PC-9 (cell line): ENCODE measurements around the gene PHRF1. TPM values are rescaled to one million over a fixed set of nuclear protein-coding genes. Genes with fewer than 3 reads are reported as not detected.

Experiments
- BruUV-seq: library from RNA; stranded (reverse); fragments of 400-500 nt; replicated peaks from 2 replicates; lab custom pipeline; 2021; lab: Mats Ljungman, UMichigan
- CTCF ChIA-PET: fragments of 300-600 bp; sonication (Branson Sonifier 250); formaldehyde crosslinking; loops from one replicate; lab custom pipeline; 2022; ENCODE audit warnings: antibody characterized with exemption; lab: Charles Lee
- POLR2A ChIA-PET: fragments of 300-600 bp; sonication (Branson Sonifier 250); formaldehyde crosslinking; loops from one replicate; lab custom pipeline; 2022; ENCODE audit warnings: antibody characterized with exemption; ENCODE audit not compliant: unreplicated experiment; lab: Charles Lee
- DNase-seq, 2 experiments: peaks; one replicate each; pipeline versions ENCODE4 v3.0.0 to v3.0.0-alpha.2; 2015 to 2022; ENCODE audit warnings: mixed read lengths in 1 of 2
- H2AFZ ChIP-seq: fragments of 200-600 bp; sonication (generic); 2 replicates; pipeline ENCODE4 v1.8.1; 2017; ENCODE audit warnings: antibody characterized with exemption
- H3F3A ChIP-seq: fragments of 200-600 bp; sonication (generic); 2 replicates; pipeline ENCODE4 v1.8.1; 2017; ENCODE audit warnings: antibody characterized with exemption, mild to moderate bottlenecking, low read depth; ENCODE audit not compliant: insufficient read depth
- H3K27ac ChIP-seq: fragments of 200-600 bp; sonication (generic); 2 replicates; pipeline ENCODE4 v1.6.1; 2016; ENCODE audit warnings: mixed run types
- H3K27me3 ChIP-seq: fragments of 200-600 bp; sonication (generic); 2 replicates; pipeline ENCODE4 v1.6.1; 2016; ENCODE audit warnings: low read depth, mixed run types; ENCODE audit not compliant: insufficient read depth
- H3K36me3 ChIP-seq: fragments of 200-600 bp; sonication (generic); 2 replicates; pipeline ENCODE4 v1.6.1; 2016; ENCODE audit warnings: low read depth, mixed run types
- H3K4me1 ChIP-seq: fragments of 200-600 bp; sonication (generic); replicated peaks from 2 replicates; pipeline ENCODE4 v1.6.1; 2016; ENCODE audit warnings: mixed run types; ENCODE audit not compliant: insufficient read depth
- H3K4me2 ChIP-seq: fragments of 200-600 bp; sonication (generic); 2 replicates; pipeline ENCODE4 v1.6.1; 2017; ENCODE audit warnings: mixed run types
- H3K4me3 ChIP-seq: fragments of 200-600 bp; sonication (generic); 2 replicates; pipeline ENCODE4 v1.6.1; 2016; ENCODE audit warnings: mixed run types
- H3K79me2 ChIP-seq: fragments of 200-600 bp; sonication (generic); 2 replicates; pipeline ENCODE4 v1.6.1; 2017; ENCODE audit warnings: low read depth, mixed run types
- H3K9me2 ChIP-seq: fragments of 200-600 bp; sonication (generic); 2 replicates; pipeline ENCODE4 v1.8.1; 2017; ENCODE audit warnings: mild to moderate bottlenecking; ENCODE audit not compliant: insufficient read depth
- H3K9me3 ChIP-seq: fragments of 200-600 bp; sonication (generic); 2 replicates; pipeline ENCODE4 v1.8.1; 2016; ENCODE audit warnings: low read depth; ENCODE audit not compliant: insufficient read depth
- H4K20me1 ChIP-seq: fragments of 200-600 bp; sonication (generic); 2 replicates; pipeline ENCODE4 v1.8.1; 2017; ENCODE audit not compliant: insufficient read depth
- EZH2 ChIP-seq: fragments of 200-600 bp; sonication (generic); IDR thresholded peaks from 2 replicates; pipeline ENCODE4 v1.8.0; 2017; ENCODE audit warnings: antibody characterized with exemption, low read depth
- intact Hi-C: fragments of 100-400 bp; cut with micrococcal nuclease; formaldehyde crosslinking; loops from one replicate; pipeline ENCODE4 v1.10.0; 2022; ENCODE audit not compliant: unreplicated experiment
- total RNA-seq: library from RNA; stranded (reverse); gene quantifications from 2 replicates; pipeline ENCODE4 v1.2.3, GENCODE V29; 2021
- TF ChIP-seq, protein P1 (sequence below): fragments of 200-600 bp; sonication (generic); conservative IDR thresholded peaks from 2 replicates; pipeline ENCODE4 v1.6.1; 2017; ENCODE audit warnings: mixed run types, antibody characterized with exemption, mild to moderate bottlenecking, moderate library complexity

The PHRF1 gene
- total RNA-seq, 1 experiment from 2014 or later: 21.7 TPM

GRCh38 chr11:555227-555779, 21.0 kb upstream of the PHRF1 start:
- Histone ChIP-seq H3K79me2 (no peaks in the 10 kb centered on the region), H3K36me3 (no peaks in the 10 kb centered on the region), H3K4me2 (no peak overlapping the region), H2AFZ (no peak overlapping the region), H3K27ac (no peak overlapping the region), H4K20me1 (no peaks in the 10 kb centered on the region), H3K4me1 (no peaks in the 10 kb centered on the region), H3F3A (peaks cover 11% of the 10 kb centered on the region; the same call in 1 of the 2 replicates), H3K9me2 (no peaks in the 10 kb centered on the region), H3K4me3 (no peak overlapping the region), H3K27me3 (no peaks in the 10 kb centered on the region), H3K9me3 (no peaks in the 10 kb centered on the region)
- intact Hi-C loops: no loop called here
- TF ChIP-seq, protein P1, sequence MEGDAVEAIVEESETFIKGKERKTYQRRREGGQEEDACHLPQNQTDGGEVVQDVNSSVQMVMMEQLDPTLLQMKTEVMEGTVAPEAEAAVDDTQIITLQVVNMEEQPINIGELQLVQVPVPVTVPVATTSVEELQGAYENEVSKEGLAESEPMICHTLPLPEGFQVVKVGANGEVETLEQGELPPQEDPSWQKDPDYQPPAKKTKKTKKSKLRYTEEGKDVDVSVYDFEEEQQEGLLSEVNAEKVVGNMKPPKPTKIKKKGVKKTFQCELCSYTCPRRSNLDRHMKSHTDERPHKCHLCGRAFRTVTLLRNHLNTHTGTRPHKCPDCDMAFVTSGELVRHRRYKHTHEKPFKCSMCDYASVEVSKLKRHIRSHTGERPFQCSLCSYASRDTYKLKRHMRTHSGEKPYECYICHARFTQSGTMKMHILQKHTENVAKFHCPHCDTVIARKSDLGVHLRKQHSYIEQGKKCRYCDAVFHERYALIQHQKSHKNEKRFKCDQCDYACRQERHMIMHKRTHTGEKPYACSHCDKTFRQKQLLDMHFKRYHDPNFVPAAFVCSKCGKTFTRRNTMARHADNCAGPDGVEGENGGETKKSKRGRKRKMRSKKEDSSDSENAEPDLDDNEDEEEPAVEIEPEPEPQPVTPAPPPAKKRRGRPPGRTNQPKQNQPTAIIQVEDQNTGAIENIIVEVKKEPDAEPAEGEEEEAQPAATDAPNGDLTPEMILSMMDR: no peak
- no peak for TF ChIP-seq EZH2
- ChIA-PET CTCF (interaction anchor here (1.2 kb wide), 1 partner anchor 171 kb away, joined by 3 read pairs; no protein-coding TSS in a partner anchor), POLR2A (no interaction called here)
- DNase-seq: no peak
- BruUV-seq: no TSS peak

DNA sequence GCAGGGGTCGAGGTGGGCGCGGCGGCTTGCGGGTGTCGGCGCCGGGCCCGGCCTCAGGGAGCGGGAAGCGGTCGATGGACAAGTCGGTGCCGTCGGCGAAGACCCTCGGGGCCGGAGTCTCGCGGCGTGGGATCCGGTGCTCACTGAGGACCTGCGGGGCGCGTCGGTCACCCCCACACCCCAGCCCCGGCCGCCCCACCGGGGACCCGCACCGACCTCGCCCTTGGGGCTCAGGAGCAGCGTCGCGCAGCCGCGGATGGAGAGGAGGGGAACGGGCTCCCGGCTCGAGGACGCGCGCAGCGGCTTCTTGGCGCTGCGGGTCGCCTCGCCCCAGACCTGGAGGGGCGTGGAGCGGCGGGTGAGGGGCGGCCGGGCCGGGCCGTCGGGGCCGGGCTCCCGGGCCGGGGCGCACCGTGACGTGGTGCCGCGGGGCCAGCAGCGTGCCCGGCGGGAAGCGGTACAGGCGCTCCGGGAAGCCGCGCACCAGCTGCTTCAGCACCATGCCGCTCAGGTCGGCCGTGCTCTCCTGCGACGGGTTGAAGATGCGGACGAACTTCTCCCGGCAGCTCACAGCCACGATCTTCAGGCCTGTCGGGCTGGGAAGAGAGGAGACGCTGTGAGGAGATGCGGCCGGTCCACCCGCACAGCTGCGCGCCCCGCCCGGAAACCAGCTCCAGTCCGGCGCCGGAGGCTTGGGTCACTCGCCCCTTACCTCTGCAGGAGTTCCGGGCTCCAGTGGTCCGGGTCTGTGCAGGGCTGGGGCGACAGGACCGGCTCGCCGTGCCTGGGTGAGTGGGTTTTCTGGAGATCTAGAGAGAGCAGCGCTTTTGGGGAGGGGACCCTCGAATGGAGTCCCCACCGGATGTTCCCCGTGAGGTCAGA, 20.2 kb upstream of the PHRF1 start:
- intact Hi-C loops: no loop called here
- BruUV-seq: no TSS peak
- TF ChIP-seq, protein P1: no peak
- TF ChIP-seq EZH2: no peak

GRCh38 chr11:556662-557256, 19.5 kb upstream of the PHRF1 start:
- Histone ChIP-seq H4K20me1 (no peaks in the 10 kb centered on the region; the same call in 1 of the 2 replicates), H3K4me2 (no peak overlapping the region), H3K9me3 (no peaks in the 10 kb centered on the region), H3K9me2 (no peaks in the 10 kb centered on the region), H3K4me3 (no peak overlapping the region), H3K27ac (no peak overlapping the region), H3K27me3 (no peaks in the 10 kb centered on the region), H2AFZ (no peak overlapping the region), H3F3A (peaks cover 11% of the 10 kb centered on the region; the same call in 1 of the 2 replicates), H3K79me2 (peaks cover 5% of the 10 kb centered on the region; the same call in 1 of the 2 replicates), H3K4me1 (no peaks in the 10 kb centered on the region), H3K36me3 (no peaks in the 10 kb centered on the region)
- POLR2A ChIA-PET: no interaction called here
- no peak for TF ChIP-seq EZH2
- TF ChIP-seq, protein P1: no peak
- intact Hi-C loops: no loop called here
- CTCF ChIA-PET: no interaction called here
- DNase-seq: no peak
- no TSS peak for BruUV-seq

More for the DNA sequence above, 20.2 kb upstream of the PHRF1 start:
- H3K4me1 ChIP-seq: no peaks in the 10 kb centered on the region
- no peaks in the 10 kb centered on the region for H3K36me3 ChIP-seq
- H3K27me3 ChIP-seq: no peaks in the 10 kb centered on the region
- no peaks in the 10 kb centered on the region for H3K79me2 ChIP-seq
- CTCF ChIA-PET: no interaction called here
- POLR2A ChIA-PET: no interaction called here
- no peaks in the 10 kb centered on the region for H3K9me2 ChIP-seq
- H4K20me1 ChIP-seq: no peaks in the 10 kb centered on the region
- no peak overlapping the region for H3K27ac ChIP-seq
- H3K4me3 ChIP-seq: no peak overlapping the region
- no peaks in the 10 kb centered on the region for H3K9me3 ChIP-seq
- H3K4me2 ChIP-seq: no peak overlapping the region
- H2AFZ ChIP-seq: no peak overlapping the region
- peaks cover 11% of the 10 kb centered on the region; the same call in 1 of the 2 replicates for H3F3A ChIP-seq
- no peak for DNase-seq
